Measurements from ENCODE around the gene SLC25A25. TPM values are rescaled to one million over a fixed set of nuclear protein-coding genes. Genes with fewer than 3 reads are reported as not detected.
A peak's percentile ranks its signal among the peaks of the same experiment; 100 is the strongest.
"Not testable (repeated sequence)": the region's sequence is repeated elsewhere in the genome, so short reads cannot be mapped to it uniquely, and the experiment has no call there.

Gene SLC25A25
- total RNA-seq, 2 donors from 2014 or later = 12.9 to 13.1 TPM

- no peaks in the 10 kb centered on the region for H3K9me3 ChIP-seq (ENCODE audit: control insufficient read depth, low read length)
- 66 to 83% methylated on average over 5 to 7 of the region's 7 CpGs for WGBS, 2 experiments (ENCODE audit: insufficient coverage in 1 of 2, insufficient read length in 1 of 2)
- H3K4me3 ChIP-seq (ENCODE audit: low read length) = no peak overlapping the region
- Mint-ChIP-seq H3K4me1 (peaks cover 6% of the 10 kb centered on the region), H3K4me3 (no peak overlapping the region), H3K27me3 (ENCODE audit: insufficient read depth) (no peaks in the 10 kb centered on the region), H3K36me3 (ENCODE audit: low read depth) (no peaks in the 10 kb centered on the region), H3K9me3 (no peaks in the 10 kb centered on the region), H3K27ac (no peak overlapping the region)
- no peaks in the 10 kb centered on the region for H3K27me3 ChIP-seq (ENCODE audit: control insufficient read depth, insufficient read depth, low read length, poor library complexity, severe bottlenecking)
- no peaks in the 10 kb centered on the region for H3K4me1 ChIP-seq (ENCODE audit: control insufficient read depth, insufficient read depth, low read length)
- no peaks in the 10 kb centered on the region for H3K36me3 ChIP-seq (ENCODE audit: control insufficient read depth, insufficient read depth, low read length)
- no peak overlapping the region for H3K27ac ChIP-seq (ENCODE audit: low read depth, low read length)
- TF ChIP-seq CTCF (conservative IDR thresholded peaks at IDR 0.05) = no peak
- H3K9ac ChIP-seq (ENCODE audit: extremely low read depth, low read length, poor library complexity, severe bottlenecking) = no peak overlapping the region
- DNase-seq = no peak
Observed at GRCh38 chr9:128042043-128042442, 26.0 kb upstream of the SLC25A25 start.

- no peaks in the 10 kb centered on the region for H3K27me3 ChIP-seq (ENCODE audit: control insufficient read depth, insufficient read depth, low read length, poor library complexity, severe bottlenecking)
- Mint-ChIP-seq H3K4me3 (no peak overlapping the region), H3K4me1 (peaks cover 6% of the 10 kb centered on the region), H3K27me3 (ENCODE audit: insufficient read depth) (no peaks in the 10 kb centered on the region), H3K27ac (peak overlapping the region; percentile 45), H3K36me3 (ENCODE audit: low read depth) (no peaks in the 10 kb centered on the region), H3K9me3 (no peaks in the 10 kb centered on the region)
- WGBS, 2 experiments (ENCODE audit: insufficient coverage in 1 of 2, insufficient read length in 1 of 2) = 69 to 76% methylated on average over 2 to 7 of the region's 7 CpGs
- no peak overlapping the region for H3K9ac ChIP-seq (ENCODE audit: extremely low read depth, low read length, poor library complexity, severe bottlenecking)
- DNase-seq = peak; percentile 60
- no peaks in the 10 kb centered on the region for H3K36me3 ChIP-seq (ENCODE audit: control insufficient read depth, insufficient read depth, low read length)
- H3K4me3 ChIP-seq (ENCODE audit: low read length) = no peak overlapping the region
- no peaks in the 10 kb centered on the region for H3K9me3 ChIP-seq (ENCODE audit: control insufficient read depth, low read length)
- no peak for TF ChIP-seq CTCF (conservative IDR thresholded peaks at IDR 0.05)
- no peak overlapping the region for H3K27ac ChIP-seq (ENCODE audit: low read depth, low read length)
- no peaks in the 10 kb centered on the region for H3K4me1 ChIP-seq (ENCODE audit: control insufficient read depth, insufficient read depth, low read length)
Observed at GRCh38 chr9:128043467-128043868, 24.6 kb upstream of the SLC25A25 start.

GRCh38 chr9:128045409-128045808, 22.6 kb upstream of the SLC25A25 start:
- WGBS, 2 experiments (ENCODE audit: insufficient coverage in 1 of 2, insufficient read length in 1 of 2) = 86 to 92% methylated on average over 5 to 6 of the region's 6 CpGs
- not testable (repeated sequence) for H3K27me3 Mint-ChIP-seq (ENCODE audit: insufficient read depth); DNase-seq; H3K27me3 ChIP-seq (ENCODE audit: control insufficient read depth, insufficient read depth, low read length, poor library complexity, severe bottlenecking); H3K27ac ChIP-seq (ENCODE audit: low read depth, low read length); H3K9me3 Mint-ChIP-seq; H3K9me3 ChIP-seq (ENCODE audit: control insufficient read depth, low read length); H3K36me3 ChIP-seq (ENCODE audit: control insufficient read depth, insufficient read depth, low read length); H3K9ac ChIP-seq (ENCODE audit: extremely low read depth, low read length, poor library complexity, severe bottlenecking); H3K36me3 Mint-ChIP-seq (ENCODE audit: low read depth); H3K4me3 ChIP-seq (ENCODE audit: low read length); H3K4me3 Mint-ChIP-seq; H3K4me1 ChIP-seq (ENCODE audit: control insufficient read depth, insufficient read depth, low read length); H3K27ac Mint-ChIP-seq
- H3K4me1 Mint-ChIP-seq = peaks cover 12% of the 10 kb centered on the region

GRCh38 chr9:128045831-128046230, 22.2 kb upstream of the SLC25A25 start:
- no peak for TF ChIP-seq CTCF (conservative IDR thresholded peaks at IDR 0.05)
- DNase-seq = no peak
- H3K27me3 Mint-ChIP-seq (ENCODE audit: insufficient read depth) = no peaks in the 10 kb centered on the region
- Histone ChIP-seq H3K27me3 (ENCODE audit: control insufficient read depth, insufficient read depth, low read length, poor library complexity, severe bottlenecking) (no peaks in the 10 kb centered on the region), H3K36me3 (ENCODE audit: control insufficient read depth, insufficient read depth, low read length) (no peaks in the 10 kb centered on the region), H3K4me3 (ENCODE audit: low read length) (no peak overlapping the region), H3K9ac (ENCODE audit: extremely low read depth, low read length, poor library complexity, severe bottlenecking) (no peak overlapping the region), H3K9me3 (ENCODE audit: control insufficient read depth, low read length) (no peaks in the 10 kb centered on the region), H3K27ac (ENCODE audit: low read depth, low read length) (no peak overlapping the region), H3K4me1 (ENCODE audit: control insufficient read depth, insufficient read depth, low read length) (no peaks in the 10 kb centered on the region)
- H3K27ac Mint-ChIP-seq = no peak overlapping the region
- no peaks in the 10 kb centered on the region for H3K36me3 Mint-ChIP-seq (ENCODE audit: low read depth)
- peaks cover 12% of the 10 kb centered on the region for H3K4me1 Mint-ChIP-seq
- no peak overlapping the region for H3K4me3 Mint-ChIP-seq
- WGBS, 2 experiments (ENCODE audit: insufficient coverage in 1 of 2, insufficient read length in 1 of 2) = 93 to 98% methylated on average over 1 of the region's 1 CpG
- H3K9me3 Mint-ChIP-seq = no peaks in the 10 kb centered on the region

Data from endodermal cell (in vitro differentiated cells).